ENCODE measurements around the gene CRTC1. TPM values are rescaled to one million over a fixed set of nuclear protein-coding genes. Genes with fewer than 3 reads are reported as not detected.

CRTC1 gene
- total RNA-seq, 1 donor from 2014 or later: 9.1 TPM

- intact Hi-C loops (cut with DNase I): no loop called here
- ATAC-seq (ENCODE audit: poor library complexity): no peak
- no peak for DNase-seq
Measured at GRCh38 chr19:18771328-18772242, 88.1 kb downstream of the CRTC1 start.

- ATAC-seq (ENCODE audit: poor library complexity) (no peak), DNase-seq (no peak)
- intact Hi-C loops (cut with DNase I): no loop called here
Measured at GRCh38 chr19:18772620-18773587, 89.4 kb downstream of the CRTC1 start.

- ATAC-seq (ENCODE audit: poor library complexity): no peak
- intact Hi-C loops (cut with DNase I): no loop called here
- DNase-seq: no peak
Measured at GRCh38 chr19:18773682-18774081, 90.2 kb downstream of the CRTC1 start.

GRCh38 chr19:18774107-18774506 lies 90.6 kb downstream of the CRTC1 start:
- intact Hi-C loops (cut with DNase I): no loop called here

GRCh38 chr19:18774782-18775444 lies 91.4 kb downstream of the CRTC1 start:
- intact Hi-C loops (cut with DNase I): no loop called here
- no peak for DNase-seq
- no peak for ATAC-seq (ENCODE audit: poor library complexity)

More at GRCh38 chr19:18774107-18774506, 90.6 kb downstream of the CRTC1 start:
- DNase-seq (no peak), ATAC-seq (ENCODE audit: poor library complexity) (no peak)

- ATAC-seq (ENCODE audit: poor library complexity): no peak
- DNase-seq: no peak
- intact Hi-C loops (cut with DNase I): no loop called here
Measured at GRCh38 chr19:18775586-18776287, 92.3 kb downstream of the CRTC1 start.

GRCh38 chr19:18776288-18776594 lies 92.8 kb downstream of the CRTC1 start:
- DNase-seq: no peak
- intact Hi-C loops (cut with DNase I): no loop called here
- ATAC-seq (ENCODE audit: poor library complexity): no peak

GRCh38 chr19:18776736-18777135 lies 93.3 kb downstream of the CRTC1 start:
- no peak for ATAC-seq (ENCODE audit: poor library complexity)
- intact Hi-C loops (cut with DNase I): no loop called here
- DNase-seq: no peak

GRCh38 chr19:18777301-18778075 lies 94.0 kb downstream of the CRTC1 start:
- ATAC-seq (ENCODE audit: poor library complexity) (peak; percentile 13), DNase-seq (no peak)
- intact Hi-C loops (cut with DNase I): no loop called here

GRCh38 chr19:18778076-18778389 lies 94.6 kb downstream of the CRTC1 start:
- intact Hi-C loops (cut with DNase I): no loop called here
- no peak for ATAC-seq (ENCODE audit: poor library complexity)
- DNase-seq: no peak

- DNase-seq (no peak), ATAC-seq (ENCODE audit: poor library complexity) (no peak)
- intact Hi-C loops (cut with DNase I): no loop called here
Measured at GRCh38 chr19:18778826-18779495, 95.5 kb downstream of the CRTC1 start.

GRCh38 chr19:18780081-18780480 lies 96.6 kb downstream of the CRTC1 start:
- intact Hi-C loops (cut with DNase I): no loop called here
- no peak for DNase-seq
- ATAC-seq (ENCODE audit: poor library complexity): no peak

- DNase-seq: no peak
- ATAC-seq (ENCODE audit: poor library complexity): no peak
- intact Hi-C loops (cut with DNase I): no loop called here
Measured at GRCh38 chr19:18780631-18781030, 97.2 kb downstream of the CRTC1 start.

- DNase-seq: no peak
- intact Hi-C loops (cut with DNase I): no loop called here
Measured at GRCh38 chr19:18781047-18781600, 97.6 kb downstream of the CRTC1 start.

GRCh38 chr19:18781885-18782527 lies 98.5 kb downstream of the CRTC1 start:
- intact Hi-C loops (cut with DNase I): no loop called here
- DNase-seq (no peak), ATAC-seq (ENCODE audit: poor library complexity) (no peak)

More at GRCh38 chr19:18781047-18781600, 97.6 kb downstream of the CRTC1 start:
- ATAC-seq (ENCODE audit: poor library complexity): no peak

- intact Hi-C loops (cut with DNase I): no loop called here
- DNase-seq (no peak), ATAC-seq (ENCODE audit: poor library complexity) (no peak)
Measured at GRCh38 chr19:18782559-18783225, 99.2 kb downstream of the CRTC1 start.
